ENCODE data around the gene PARG.
"Not testable (repeated sequence)": the region's sequence is repeated elsewhere in the genome, so short reads cannot be mapped to it uniquely, and the experiment has no call there.

- TF ChIP-seq, protein P1, sequence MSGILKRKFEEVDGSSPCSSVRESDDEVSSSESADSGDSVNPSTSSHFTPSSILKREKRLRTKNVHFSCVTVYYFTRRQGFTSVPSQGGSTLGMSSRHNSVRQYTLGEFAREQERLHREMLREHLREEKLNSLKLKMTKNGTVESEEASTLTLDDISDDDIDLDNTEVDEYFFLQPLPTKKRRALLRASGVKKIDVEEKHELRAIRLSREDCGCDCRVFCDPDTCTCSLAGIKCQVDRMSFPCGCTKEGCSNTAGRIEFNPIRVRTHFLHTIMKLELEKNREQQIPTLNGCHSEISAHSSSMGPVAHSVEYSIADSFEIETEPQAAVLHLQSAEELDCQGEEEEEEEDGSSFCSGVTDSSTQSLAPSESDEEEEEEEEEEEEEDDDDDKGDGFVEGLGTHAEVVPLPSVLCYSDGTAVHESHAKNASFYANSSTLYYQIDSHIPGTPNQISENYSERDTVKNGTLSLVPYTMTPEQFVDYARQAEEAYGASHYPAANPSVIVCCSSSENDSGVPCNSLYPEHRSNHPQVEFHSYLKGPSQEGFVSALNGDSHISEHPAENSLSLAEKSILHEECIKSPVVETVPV (CRISPR knock-in tag; IDR thresholded peaks at IDR 0.05) = not testable (repeated sequence)
- TF ChIP-seq TSHZ2 (CRISPR knock-in tag; IDR thresholded peaks at IDR 0.05); BACH2 (CRISPR knock-in tag; IDR thresholded peaks at IDR 0.05; ENCODE audit: borderline replicate concordance); ESRRG (CRISPR knock-in tag; IDR thresholded peaks at IDR 0.05); ZC3H10 (CRISPR knock-in tag; IDR thresholded peaks at IDR 0.05); ZFP3 (CRISPR knock-in tag; IDR thresholded peaks at IDR 0.05); ARNTL (CRISPR knock-in tag; IDR thresholded peaks at IDR 0.05; ENCODE audit: borderline replicate concordance, low read depth); ZNF565 (CRISPR knock-in tag; conservative IDR thresholded peaks at IDR 0.05; ENCODE audit: low read depth); PATZ1 (CRISPR knock-in tag; IDR thresholded peaks at IDR 0.05; ENCODE audit: borderline replicate concordance); ZNF70 (CRISPR knock-in tag; IDR thresholded peaks at IDR 0.05); ZNF8 (CRISPR knock-in tag; IDR thresholded peaks at IDR 0.05); ZFP30 (CRISPR knock-in tag; IDR thresholded peaks at IDR 0.05): not testable (repeated sequence)
- TF ChIP-seq, protein P2, sequence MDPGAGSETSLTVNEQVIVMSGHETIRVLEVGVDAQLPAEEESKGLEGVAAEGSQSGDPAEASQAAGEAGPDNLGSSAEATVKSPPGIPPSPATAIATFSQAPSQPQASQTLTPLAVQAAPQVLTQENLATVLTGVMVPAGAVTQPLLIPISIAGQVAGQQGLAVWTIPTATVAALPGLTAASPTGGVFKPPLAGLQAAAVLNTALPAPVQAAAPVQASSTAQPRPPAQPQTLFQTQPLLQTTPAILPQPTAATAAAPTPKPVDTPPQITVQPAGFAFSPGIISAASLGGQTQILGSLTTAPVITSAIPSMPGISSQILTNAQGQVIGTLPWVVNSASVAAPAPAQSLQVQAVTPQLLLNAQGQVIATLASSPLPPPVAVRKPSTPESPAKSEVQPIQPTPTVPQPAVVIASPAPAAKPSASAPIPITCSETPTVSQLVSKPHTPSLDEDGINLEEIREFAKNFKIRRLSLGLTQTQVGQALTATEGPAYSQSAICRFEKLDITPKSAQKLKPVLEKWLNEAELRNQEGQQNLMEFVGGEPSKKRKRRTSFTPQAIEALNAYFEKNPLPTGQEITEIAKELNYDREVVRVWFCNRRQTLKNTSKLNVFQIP (CRISPR knock-in tag; IDR thresholded peaks at IDR 0.05; ENCODE audit: borderline replicate concordance, low read depth) = not testable (repeated sequence)
- TF ChIP-seq, protein P3, sequence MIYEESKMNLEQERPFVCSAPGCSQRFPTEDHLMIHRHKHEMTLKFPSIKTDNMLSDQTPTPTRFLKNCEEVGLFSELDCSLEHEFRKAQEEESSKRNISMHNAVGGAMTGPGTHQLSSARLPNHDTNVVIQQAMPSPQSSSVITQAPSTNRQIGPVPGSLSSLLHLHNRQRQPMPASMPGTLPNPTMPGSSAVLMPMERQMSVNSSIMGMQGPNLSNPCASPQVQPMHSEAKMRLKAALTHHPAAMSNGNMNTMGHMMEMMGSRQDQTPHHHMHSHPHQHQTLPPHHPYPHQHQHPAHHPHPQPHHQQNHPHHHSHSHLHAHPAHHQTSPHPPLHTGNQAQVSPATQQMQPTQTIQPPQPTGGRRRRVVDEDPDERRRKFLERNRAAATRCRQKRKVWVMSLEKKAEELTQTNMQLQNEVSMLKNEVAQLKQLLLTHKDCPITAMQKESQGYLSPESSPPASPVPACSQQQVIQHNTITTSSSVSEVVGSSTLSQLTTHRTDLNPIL (CRISPR knock-in tag; IDR thresholded peaks at IDR 0.05; ENCODE audit: low read depth) = not testable (repeated sequence)
Observed at GRCh38 chr10:49952006-49952405, 10.2 kb upstream of the PARG start.

Data from SK-N-SH treated with all-trans-retinoic acid at 6 μM for 48 hours (cell line).